Esophagus (tissue), 2 donors: ENCODE data around the gene FAM111A. TPM values are rescaled to one million over a fixed set of nuclear protein-coding genes. Genes with fewer than 3 reads are reported as not detected.

Experiments used
- H3K27ac ChIP-seq, 2 donors: one replicate each; pipeline ENCODE4 v1.5.1; 2013; ENCODE audit warnings: low read depth in 2 of 2, mild to moderate bottlenecking in 2 of 2, inconsistent platforms in 1 of 2, low read length in 1 of 2, moderate library complexity in 1 of 2
- H3K27me3 ChIP-seq, 2 donors: one replicate each; pipeline ENCODE4 v1.6.1; 2013; ENCODE audit warnings: low read length in 2 of 2, control low read depth in 1 of 2, mild to moderate bottlenecking in 1 of 2; ENCODE audit not compliant: insufficient read depth in 2 of 2, control insufficient read depth in 1 of 2
- H3K36me3 ChIP-seq, 2 donors: one replicate each; pipeline ENCODE4 v1.6.1; 2013; ENCODE audit warnings: low read length in 1 of 2; ENCODE audit not compliant: control insufficient read depth in 2 of 2, insufficient read depth in 2 of 2
- H3K4me1 ChIP-seq, 2 donors: one replicate each; pipeline ENCODE4 v1.6.1; 2013; ENCODE audit warnings: low read length in 1 of 2; ENCODE audit not compliant: control insufficient read depth in 2 of 2, insufficient read depth in 2 of 2
- H3K4me3 ChIP-seq, 2 donors: one replicate each; pipeline ENCODE4 v1.5.1; 2013; ENCODE audit warnings: low read length in 2 of 2, mild to moderate bottlenecking in 2 of 2, low read depth in 1 of 2, moderate library complexity in 1 of 2
- H3K9me3 ChIP-seq, 2 donors: one replicate each; pipeline ENCODE4 v1.6.1; 2013; ENCODE audit warnings: mild to moderate bottlenecking in 2 of 2, low read depth in 1 of 2, low read length in 1 of 2, moderate library complexity in 1 of 2; ENCODE audit not compliant: control insufficient read depth in 2 of 2, insufficient read depth in 1 of 2
- WGBS, 2 donors: extraction: QIAGEN DNeasy Blood & Tissue Kit; methylation state at CpG; one replicate each; pipeline ENCODE4 v1.1.7; 2013; 5-methylcytosine and 5-hydroxymethylcytosine counted together
- polyA plus RNA-seq, 2 donors: library from polyadenylated mRNA; stranded (reverse); fragments of 200-250 nt; gene quantifications; one replicate each; pipeline ENCODE4 v1.2.3, GENCODE V29; 2013
- donor health status: healthy with polysubstance abuse.
- donor health status: Bipolar disorder and iron deficiency.

Gene FAM111A
- polyA plus RNA-seq, 2 donors: 6.6 to 21.7 TPM

GRCh38 chr11:59141191-59141590, 1.5 kb upstream of the FAM111A start:
- Histone ChIP-seq H3K36me3 (no peaks in the 10 kb centered on the region), H3K4me3 (no peak overlapping the region), H3K27me3 (no peaks in the 10 kb centered on the region), H3K9me3 (no peaks in the 10 kb centered on the region), H3K4me1 (peaks cover 0 to 2% of the 10 kb centered on the region in 2 donors), H3K27ac (no peak overlapping the region)
- WGBS, 2 donors: 92 to 93% methylated on average over 4 of the region's 4 CpGs

DNA sequence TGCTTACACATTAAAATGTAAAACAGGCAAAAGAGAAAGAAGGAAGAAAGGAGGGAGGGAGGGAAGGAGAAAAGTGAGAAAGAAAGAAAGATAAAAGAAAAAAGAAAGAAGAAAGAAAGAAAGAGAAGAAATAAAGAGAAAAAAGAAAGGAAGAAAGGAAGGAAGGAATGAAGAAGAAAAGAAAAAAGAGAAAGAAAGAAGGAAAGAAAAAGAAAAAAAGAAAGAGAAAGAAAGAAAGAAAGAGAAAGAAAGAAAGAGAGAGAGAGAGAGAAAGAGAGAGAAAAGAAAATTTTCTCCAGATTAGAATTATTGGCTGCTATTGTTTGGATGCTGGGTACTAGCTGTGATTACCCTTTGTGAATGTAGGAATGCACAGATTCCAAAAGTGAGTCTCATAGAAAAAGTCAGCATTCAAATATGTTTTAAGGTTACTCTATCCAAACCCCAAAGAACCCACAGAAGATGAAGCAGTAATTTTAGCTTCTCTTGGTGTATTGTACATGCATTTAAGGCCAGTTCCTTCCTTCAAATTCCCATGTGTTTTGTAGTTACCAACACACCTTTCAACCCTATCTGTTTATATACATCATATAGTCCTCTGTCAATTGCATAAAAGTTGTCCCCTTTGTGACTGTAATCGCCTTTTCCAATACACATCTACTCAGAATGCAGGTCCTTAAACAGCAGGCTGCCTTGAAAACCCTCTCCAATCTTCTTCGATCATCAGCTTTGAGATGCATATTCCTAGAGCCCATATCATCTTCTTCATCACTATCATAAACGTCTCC, 789 bp upstream of the FAM111A start:
- Histone ChIP-seq H3K4me1 (peaks cover 0 to 2% of the 10 kb centered on the region in 2 donors), H3K27me3 (no peaks in the 10 kb centered on the region), H3K9me3 (no peaks in the 10 kb centered on the region), H3K36me3 (no peaks in the 10 kb centered on the region), H3K27ac (peak overlapping the region; percentile 95 to 97), H3K4me3 (peak overlapping the region; percentile 63 to 87)
- 2 to 3% methylated on average over 3 of the region's 3 CpGs for WGBS, 2 donors

GRCh38 chr11:59144096-59144495, 1.4 kb downstream of the FAM111A start:
- no peaks in the 10 kb centered on the region for H3K9me3 ChIP-seq
- peak overlapping the region; percentile 83 to 87 for H3K27ac ChIP-seq
- WGBS, 2 donors: 84 to 85% methylated on average over 1 of the region's 1 CpG
- H3K4me1 ChIP-seq: peaks cover 0 to 2% of the 10 kb centered on the region in 2 donors
- no peaks in the 10 kb centered on the region for H3K27me3 ChIP-seq
- H3K4me3 ChIP-seq: peak overlapping the region; percentile 49 to 51
- H3K36me3 ChIP-seq: no peaks in the 10 kb centered on the region

DNA sequence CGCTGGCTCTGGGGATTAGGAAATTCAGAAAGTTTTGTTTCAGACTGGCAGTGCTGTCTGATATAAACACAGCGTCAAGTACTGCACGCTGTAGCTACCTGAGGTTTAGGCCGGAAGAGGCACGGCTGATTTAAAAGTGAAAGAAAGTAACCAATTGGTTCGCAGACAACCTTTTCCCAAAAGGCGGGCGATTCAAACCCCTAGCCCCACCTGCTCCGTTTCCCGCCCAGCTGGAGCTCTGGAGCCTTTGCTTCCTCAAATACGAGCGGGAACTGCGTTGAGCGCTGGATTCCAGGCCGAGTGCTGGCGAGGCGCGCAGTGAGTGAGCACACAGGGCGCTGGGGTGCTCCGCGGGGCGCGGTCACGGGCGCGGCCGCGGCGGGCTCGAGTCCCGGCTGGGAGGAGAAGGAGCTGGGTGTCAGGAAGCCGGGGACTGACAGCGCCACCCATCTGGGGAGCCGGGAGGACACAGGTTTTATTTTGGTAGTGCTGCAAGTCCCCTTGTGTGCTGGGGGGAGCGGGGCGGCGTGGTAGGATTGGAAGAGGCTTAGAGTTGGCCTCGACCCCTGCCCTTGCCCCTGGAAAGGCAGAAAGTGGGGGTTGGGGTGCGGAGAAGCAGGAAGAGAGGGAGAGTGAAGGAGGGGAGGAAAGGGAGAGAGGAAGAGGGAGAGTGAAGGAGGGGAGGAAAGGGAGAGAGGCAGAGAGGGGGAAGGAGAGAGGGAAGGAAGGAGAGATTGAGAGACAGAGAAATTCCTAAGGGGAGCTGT, 2.1 kb downstream of the FAM111A start:
- Histone ChIP-seq H3K4me3 (peak overlapping the region; percentile 49 to 51), H3K9me3 (no peaks in the 10 kb centered on the region), H3K4me1 (peaks cover 0 to 2% of the 10 kb centered on the region in 2 donors), H3K27me3 (no peaks in the 10 kb centered on the region), H3K36me3 (no peaks in the 10 kb centered on the region), H3K27ac (peak overlapping the region; percentile 83 to 87)
- 2 to 3% methylated on average over 39 of the region's 39 CpGs for WGBS, 2 donors

DNA sequence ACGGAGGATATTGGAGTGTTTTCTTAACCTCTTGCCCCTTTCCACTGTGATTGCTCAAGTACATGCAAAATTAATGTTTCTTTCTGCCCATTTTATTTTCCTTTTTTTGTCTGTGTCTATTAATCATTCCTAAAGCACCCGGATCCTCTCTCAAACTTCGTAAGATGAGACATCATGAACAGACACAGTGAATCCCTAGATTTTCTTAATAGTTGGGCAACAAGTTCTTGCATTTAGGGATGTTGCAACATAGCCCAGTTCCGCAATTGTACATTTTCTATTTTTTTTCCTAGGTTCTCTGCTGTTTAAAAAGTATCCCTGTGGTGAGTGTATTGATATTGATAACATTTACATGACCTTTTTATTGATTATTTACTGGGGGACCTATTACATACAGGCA, 2.9 kb downstream of the FAM111A start:
- H3K27ac ChIP-seq: no peak overlapping the region
- H3K27me3 ChIP-seq: no peaks in the 10 kb centered on the region
- H3K4me3 ChIP-seq: no peak overlapping the region
- no peaks in the 10 kb centered on the region for H3K36me3 ChIP-seq
- WGBS, 2 donors: 48 to 63% methylated on average over 4 of the region's 4 CpGs
- H3K4me1 ChIP-seq: peaks cover 0 to 2% of the 10 kb centered on the region in 2 donors
- no peaks in the 10 kb centered on the region for H3K9me3 ChIP-seq

DNA sequence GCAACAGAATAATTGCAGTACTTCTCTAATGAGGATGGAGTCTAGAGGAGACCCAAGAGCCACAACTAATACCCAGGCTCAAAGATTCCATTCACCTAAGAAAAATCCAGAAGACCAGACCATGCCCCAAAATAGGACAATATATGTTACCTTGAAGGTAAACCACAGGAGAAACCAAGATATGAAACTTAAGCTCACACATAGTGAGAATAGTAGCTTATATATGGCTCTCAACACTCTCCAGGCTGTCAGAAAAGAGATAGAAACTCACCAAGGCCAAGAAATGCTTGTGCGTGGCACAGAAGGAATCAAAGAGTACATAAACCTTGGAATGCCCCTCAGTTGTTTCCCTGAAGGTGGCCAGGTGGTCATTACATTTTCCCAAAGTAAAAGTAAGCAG, 9.1 kb downstream of the FAM111A start:
- Histone ChIP-seq H3K9me3 (no peaks in the 10 kb centered on the region), H3K27me3 (no peaks in the 10 kb centered on the region), H3K4me3 (no peak overlapping the region), H3K4me1 (no peaks in the 10 kb centered on the region), H3K36me3 (no peaks in the 10 kb centered on the region), H3K27ac (no peak overlapping the region)
- 89 to 94% methylated on average over 1 of the region's 1 CpG for WGBS, 2 donors

DNA sequence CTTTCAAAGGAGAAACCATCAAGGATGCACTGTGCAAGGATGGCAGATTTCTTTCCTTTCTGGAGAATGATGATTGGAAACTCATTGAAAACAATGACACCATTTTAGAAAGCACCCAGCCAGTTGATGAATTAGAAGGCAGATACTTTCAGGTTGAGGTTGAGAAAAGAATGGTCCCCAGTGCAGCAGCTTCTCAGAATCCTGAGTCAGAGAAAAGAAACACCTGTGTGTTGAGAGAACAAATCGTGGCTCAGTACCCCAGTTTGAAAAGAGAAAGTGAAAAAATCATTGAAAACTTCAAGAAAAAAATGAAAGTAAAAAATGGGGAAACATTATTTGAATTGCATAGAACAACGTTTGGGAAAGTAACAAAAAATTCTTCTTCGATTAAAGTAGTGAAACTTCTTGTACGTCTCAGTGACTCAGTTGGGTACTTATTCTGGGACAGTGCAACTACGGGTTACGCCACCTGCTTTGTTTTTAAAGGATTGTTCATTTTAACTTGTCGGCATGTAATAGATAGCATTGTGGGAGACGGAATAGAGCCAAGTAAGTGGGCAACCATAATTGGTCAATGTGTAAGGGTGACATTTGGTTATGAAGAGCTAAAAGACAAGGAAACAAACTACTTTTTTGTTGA, 9.8 kb downstream of the FAM111A start:
- Histone ChIP-seq H3K9me3 (no peaks in the 10 kb centered on the region), H3K27me3 (no peaks in the 10 kb centered on the region), H3K36me3 (no peaks in the 10 kb centered on the region), H3K27ac (no peak overlapping the region), H3K4me3 (no peak overlapping the region), H3K4me1 (no peaks in the 10 kb centered on the region)
- 87 to 88% methylated on average over 8 of the region's 8 CpGs for WGBS, 2 donors

GRCh38 chr11:59154610-59155009, 12.0 kb downstream of the FAM111A start:
- no peaks in the 10 kb centered on the region for H3K9me3 ChIP-seq
- H3K27me3 ChIP-seq: no peaks in the 10 kb centered on the region
- no peaks in the 10 kb centered on the region for H3K36me3 ChIP-seq
- H3K27ac ChIP-seq: no peak overlapping the region
- 81 to 83% methylated on average over 5 of the region's 5 CpGs for WGBS, 2 donors
- H3K4me1 ChIP-seq: no peaks in the 10 kb centered on the region
- H3K4me3 ChIP-seq: no peak overlapping the region

- no peaks in the 10 kb centered on the region for H3K36me3 ChIP-seq
Measured at GRCh38 chr11:59157433-59157832, 14.8 kb downstream of the FAM111A start.

More at GRCh38 chr11:59157433-59157832, 14.8 kb downstream of the FAM111A start:
- WGBS, 2 donors: 54 to 65% methylated on average over 3 of the region's 3 CpGs
- Histone ChIP-seq H3K27me3 (no peaks in the 10 kb centered on the region), H3K9me3 (no peaks in the 10 kb centered on the region), H3K4me1 (no peaks in the 10 kb centered on the region), H3K27ac (no peak overlapping the region), H3K4me3 (no peak overlapping the region)
